ENCODE results near the gene AKAP13.

- no peak for TF ChIP-seq GATA2 (IDR thresholded peaks at IDR 0.05; ENCODE audit: low read depth, low read length)
- no peak for TF ChIP-seq GATA3 (IDR thresholded peaks at IDR 0.05; ENCODE audit: low read depth, low read length)
Measured at GRCh38 chr15:85600001-85600400, 219.6 kb downstream of the AKAP13 start.
